ENCODE results near the gene CCL8.

DNA sequence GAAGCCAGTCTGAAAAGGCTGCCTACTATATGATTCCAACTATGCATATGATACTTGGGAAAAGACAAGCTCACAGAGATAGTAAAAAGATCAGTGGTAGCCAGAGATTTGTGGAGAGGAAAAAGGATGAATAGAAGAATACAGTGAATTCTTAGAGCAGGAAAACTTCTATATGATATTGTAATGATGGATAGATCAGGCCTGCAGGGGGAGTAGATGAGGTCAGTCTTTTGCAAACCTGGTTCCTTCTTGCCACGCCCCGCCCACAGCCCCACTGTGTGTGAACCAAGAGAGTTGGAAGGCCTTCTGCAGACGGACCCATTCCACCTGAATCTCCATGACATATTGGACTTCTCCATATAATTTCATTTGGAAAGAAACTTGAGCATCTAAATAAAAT is 761 bp upstream of the CCL8 start:
- TF ChIP-seq, protein P1, sequence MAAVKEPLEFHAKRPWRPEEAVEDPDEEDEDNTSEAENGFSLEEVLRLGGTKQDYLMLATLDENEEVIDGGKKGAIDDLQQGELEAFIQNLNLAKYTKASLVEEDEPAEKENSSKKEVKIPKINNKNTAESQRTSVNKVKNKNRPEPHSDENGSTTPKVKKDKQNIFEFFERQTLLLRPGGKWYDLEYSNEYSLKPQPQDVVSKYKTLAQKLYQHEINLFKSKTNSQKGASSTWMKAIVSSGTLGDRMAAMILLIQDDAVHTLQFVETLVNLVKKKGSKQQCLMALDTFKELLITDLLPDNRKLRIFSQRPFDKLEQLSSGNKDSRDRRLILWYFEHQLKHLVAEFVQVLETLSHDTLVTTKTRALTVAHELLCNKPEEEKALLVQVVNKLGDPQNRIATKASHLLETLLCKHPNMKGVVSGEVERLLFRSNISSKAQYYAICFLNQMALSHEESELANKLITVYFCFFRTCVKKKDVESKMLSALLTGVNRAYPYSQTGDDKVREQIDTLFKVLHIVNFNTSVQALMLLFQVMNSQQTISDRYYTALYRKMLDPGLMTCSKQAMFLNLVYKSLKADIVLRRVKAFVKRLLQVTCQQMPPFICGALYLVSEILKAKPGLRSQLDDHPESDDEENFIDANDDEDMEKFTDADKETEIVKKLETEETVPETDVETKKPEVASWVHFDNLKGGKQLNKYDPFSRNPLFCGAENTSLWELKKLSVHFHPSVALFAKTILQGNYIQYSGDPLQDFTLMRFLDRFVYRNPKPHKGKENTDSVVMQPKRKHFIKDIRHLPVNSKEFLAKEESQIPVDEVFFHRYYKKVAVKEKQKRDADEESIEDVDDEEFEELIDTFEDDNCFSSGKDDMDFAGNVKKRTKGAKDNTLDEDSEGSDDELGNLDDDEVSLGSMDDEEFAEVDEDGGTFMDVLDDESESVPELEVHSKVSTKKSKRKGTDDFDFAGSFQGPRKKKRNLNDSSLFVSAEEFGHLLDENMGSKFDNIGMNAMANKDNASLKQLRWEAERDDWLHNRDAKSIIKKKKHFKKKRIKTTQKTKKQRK (IDR thresholded peaks at IDR 0.05; ENCODE audit: low read depth, low read length), result no peak
- TF ChIP-seq, protein P2, sequence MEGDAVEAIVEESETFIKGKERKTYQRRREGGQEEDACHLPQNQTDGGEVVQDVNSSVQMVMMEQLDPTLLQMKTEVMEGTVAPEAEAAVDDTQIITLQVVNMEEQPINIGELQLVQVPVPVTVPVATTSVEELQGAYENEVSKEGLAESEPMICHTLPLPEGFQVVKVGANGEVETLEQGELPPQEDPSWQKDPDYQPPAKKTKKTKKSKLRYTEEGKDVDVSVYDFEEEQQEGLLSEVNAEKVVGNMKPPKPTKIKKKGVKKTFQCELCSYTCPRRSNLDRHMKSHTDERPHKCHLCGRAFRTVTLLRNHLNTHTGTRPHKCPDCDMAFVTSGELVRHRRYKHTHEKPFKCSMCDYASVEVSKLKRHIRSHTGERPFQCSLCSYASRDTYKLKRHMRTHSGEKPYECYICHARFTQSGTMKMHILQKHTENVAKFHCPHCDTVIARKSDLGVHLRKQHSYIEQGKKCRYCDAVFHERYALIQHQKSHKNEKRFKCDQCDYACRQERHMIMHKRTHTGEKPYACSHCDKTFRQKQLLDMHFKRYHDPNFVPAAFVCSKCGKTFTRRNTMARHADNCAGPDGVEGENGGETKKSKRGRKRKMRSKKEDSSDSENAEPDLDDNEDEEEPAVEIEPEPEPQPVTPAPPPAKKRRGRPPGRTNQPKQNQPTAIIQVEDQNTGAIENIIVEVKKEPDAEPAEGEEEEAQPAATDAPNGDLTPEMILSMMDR (IDR thresholded peaks at IDR 0.05 in 2 of 3, conservative IDR thresholded peaks at IDR 0.05 in 1 of 3; ENCODE audit: control insufficient read depth in 2 of 3, extremely low read depth in 1 of 3, insufficient read depth in 1 of 3, low read depth in 3 of 3, low read length in 3 of 3), result peak in 2 of 3 experiments; percentile 16 to 17; a peak in 2 of 6 replicates
- no peak for TF ChIP-seq POLR2A (IDR thresholded peaks at IDR 0.05; ENCODE audit: low read depth, low read length)
- TF ChIP-seq FOS (IDR thresholded peaks at IDR 0.05; ENCODE audit: borderline replicate concordance, extremely low read depth, insufficient read length), result no peak
- TF ChIP-seq RFX5 (IDR thresholded peaks at IDR 0.05; ENCODE audit: low read depth, low read length), result no peak
- TF ChIP-seq SUZ12 (IDR thresholded peaks at IDR 0.05; ENCODE audit: unreplicated experiment), result no peak
- TF ChIP-seq NFIC (IDR thresholded peaks at IDR 0.05; ENCODE audit: low read depth, low read length), result no peak
- no peak for TF ChIP-seq SMC3 (IDR thresholded peaks at IDR 0.05; ENCODE audit: borderline replicate concordance, low read length)
